SIG-M5 treated with dmso at 0.1 percent for 504 hours (cell line): Measurements from ENCODE around the gene ATPAF2.
A peak's percentile ranks its signal among the peaks of the same experiment; 100 is the strongest.

Experiments used
- DNase-seq: peaks from one replicate; lab custom pipeline; 2025; ENCODE audit not compliant: unreplicated experiment; lab: John Stamatoyannopoulos, UW

Gene ATPAF2

DNA sequence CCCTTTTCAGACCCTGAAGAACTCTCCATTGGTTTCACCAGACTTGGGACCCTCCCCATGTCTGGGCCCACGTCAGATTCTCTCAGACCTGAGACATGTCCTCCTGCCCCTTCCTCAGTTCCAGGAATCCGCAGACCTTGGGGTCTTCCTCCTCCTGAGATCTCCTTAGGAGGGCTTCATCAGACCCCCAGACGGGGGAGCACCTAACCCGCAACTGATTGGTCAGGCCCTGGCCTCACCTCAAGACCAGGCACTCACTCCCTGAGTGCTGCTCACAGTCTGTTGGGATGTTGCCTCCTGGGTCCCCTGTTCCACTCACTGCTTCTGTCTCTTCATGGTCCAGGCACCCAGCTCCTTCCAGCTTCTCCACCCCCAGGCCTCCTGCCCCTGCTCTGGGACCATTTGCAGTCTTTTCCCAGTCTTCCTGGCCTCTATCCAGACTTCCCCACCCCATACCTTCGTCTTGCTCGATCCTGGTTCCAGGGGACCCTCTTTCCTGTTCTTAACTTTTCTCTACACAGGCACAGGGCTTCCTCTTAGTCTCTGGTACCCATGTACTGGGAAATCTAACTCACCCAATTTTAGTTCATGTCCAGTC lies 1.4 kb upstream of the ATPAF2 start:
- no peak for DNase-seq

DNA sequence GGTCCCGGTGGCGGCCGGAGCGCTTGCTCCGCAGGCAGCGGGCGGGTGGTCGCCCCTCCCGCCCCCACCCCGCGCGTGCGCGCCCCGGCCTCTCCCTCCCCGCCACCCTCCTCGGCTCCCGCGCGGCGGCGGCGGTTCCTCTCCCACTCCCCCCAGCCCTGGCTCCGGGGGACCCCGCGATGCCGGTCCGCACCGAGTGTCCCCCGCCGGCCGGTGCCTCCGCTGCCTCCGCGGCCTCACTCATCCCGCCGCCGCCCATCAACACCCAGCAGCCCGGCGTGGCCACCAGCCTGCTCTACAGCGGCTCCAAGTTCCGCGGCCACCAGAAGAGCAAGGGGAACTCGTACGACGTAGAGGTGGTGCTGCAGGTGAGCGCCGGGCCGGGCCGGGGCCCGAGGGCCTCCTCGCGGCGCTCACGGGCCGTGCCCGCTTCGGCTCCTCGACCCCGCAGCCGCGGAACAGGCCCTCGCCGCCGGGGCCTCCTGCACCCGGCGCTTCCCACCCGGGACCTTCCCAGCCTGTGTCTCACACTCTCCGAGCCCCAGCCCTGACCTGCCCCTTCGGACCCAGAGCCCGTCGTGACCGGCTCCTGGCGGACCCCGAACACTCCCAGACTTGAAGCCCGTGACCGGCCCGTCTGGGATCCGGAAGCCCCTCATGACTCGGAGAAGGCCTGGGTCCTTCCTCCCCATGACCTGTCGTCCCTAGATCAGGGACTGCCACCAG lies 730 bp upstream of the ATPAF2 start:
- DNase-seq: no peak

DNA sequence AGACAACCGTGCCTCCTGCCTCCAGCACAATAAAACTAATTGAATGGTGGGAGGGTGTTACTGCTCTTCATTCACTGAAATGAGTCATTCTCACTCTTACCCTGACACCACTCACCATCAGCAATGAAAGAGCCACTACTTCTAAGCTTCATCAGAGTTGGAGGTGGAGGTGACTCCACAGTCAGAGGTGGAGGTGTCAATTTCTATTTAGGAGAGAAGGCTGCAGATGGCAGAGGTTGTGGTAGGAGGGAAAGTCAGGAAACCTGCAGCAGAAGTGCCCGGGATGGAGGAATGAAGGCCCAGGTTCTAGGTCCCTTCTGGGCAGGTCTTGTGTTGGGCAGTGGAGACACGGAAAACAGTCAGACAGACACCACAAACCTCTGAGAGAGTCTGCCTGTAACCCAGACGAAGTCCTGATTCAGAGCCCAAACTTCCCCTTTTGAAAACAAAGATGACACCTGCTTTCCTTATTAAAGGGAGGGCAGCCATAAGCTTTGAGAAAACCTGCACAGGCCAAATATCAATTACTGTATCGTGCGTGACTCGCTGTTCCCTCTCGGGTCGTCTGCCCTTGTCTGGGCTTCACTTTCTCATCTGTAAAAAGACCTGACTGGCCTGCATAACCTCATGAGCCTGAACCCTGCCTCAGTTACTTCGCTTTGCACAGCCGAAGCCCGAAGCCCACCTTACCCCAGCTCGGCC lies 668 bp downstream of the ATPAF2 start:
- peak; percentile 80 for DNase-seq

DNA sequence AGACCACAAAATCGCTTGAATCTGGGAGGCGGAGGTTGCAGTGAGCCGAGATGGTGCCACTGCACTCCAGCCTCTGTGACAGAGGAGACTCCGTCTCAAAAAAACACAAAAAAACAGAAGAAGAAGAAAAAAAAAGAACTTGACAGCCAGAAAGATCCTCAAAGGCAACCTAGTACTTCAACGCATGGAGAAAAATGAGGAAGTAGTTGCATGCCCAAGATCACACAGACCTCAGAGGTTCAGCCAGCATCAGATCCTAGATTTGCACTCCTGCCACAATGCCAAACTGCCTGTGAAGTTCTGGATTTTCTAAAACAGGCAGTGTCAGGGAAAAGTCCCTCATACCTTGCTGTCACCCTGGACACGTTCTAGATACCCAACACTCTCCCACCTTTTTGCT lies 1.5 kb downstream of the ATPAF2 start:
- DNase-seq: peak; percentile 90

DNA sequence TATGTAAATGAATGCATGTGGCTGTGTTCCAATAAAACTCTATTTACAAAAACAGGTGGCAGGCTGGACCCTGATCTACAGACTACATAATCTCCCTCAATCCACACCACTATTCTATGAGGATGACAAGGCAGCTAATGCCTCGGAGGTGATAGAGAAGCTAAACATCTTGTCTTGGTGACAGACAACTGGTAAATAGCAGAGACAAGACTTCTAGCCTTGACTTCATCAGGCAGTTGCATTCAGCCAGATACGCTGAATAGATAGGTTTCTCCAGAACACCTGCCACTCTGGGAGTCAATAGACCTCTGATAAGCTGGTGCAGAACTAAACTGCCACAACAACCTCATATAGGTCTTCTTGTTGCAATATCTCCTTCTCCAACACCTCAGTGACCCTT lies 3.3 kb downstream of the ATPAF2 start:
- no peak for DNase-seq

DNA sequence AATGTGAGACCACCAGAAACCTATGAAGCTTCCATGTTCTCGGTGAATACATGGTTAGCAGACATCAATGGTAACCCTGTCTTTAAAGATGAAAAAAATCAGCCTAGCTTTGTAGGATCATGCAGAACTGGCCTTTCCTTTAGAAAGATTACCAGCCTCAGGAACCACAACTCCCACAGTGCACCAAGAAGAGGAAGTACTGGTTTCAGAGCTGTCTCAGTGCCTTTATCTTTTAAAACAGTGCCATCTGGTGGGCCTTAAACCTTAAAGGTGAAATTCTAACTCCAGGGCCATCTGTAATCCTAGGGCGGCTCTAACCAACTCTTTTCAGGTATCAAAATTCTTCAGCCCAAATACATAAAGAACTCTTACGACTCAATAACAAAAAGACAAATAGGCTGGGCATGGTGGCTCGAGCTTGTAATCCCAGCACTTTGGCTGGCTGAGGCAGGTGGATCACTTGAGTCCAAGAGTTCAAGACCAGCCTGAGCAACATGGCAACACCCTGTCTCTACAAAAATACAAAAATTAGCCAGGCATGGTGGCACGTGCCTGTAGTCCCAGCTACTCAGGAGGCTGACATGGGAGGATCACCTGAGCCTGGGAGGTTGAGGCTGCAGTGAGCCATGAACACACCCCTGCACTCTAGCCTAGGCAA lies 5.4 kb downstream of the ATPAF2 start:
- peak; percentile 94 for DNase-seq

DNA sequence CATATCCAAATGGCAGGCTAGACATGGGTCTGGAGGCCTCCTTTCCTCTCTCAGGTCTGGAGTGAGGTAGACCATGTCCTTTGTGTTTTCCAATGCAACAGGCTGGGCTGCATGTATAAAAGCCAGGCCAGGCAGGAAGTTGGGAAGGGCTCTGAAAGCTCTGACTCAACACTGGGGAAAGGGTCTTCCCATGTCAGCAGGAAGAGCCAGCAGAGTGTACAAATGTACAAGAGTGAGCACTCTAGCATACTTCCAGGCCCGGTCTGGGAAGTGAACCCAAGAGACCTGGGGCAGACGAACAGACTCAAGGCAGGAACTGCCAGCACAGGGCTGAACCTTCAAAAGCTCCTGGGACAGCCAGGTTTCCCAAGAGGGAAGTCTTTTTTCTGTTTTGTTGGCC lies 7.0 kb downstream of the ATPAF2 start:
- no peak for DNase-seq

DNA sequence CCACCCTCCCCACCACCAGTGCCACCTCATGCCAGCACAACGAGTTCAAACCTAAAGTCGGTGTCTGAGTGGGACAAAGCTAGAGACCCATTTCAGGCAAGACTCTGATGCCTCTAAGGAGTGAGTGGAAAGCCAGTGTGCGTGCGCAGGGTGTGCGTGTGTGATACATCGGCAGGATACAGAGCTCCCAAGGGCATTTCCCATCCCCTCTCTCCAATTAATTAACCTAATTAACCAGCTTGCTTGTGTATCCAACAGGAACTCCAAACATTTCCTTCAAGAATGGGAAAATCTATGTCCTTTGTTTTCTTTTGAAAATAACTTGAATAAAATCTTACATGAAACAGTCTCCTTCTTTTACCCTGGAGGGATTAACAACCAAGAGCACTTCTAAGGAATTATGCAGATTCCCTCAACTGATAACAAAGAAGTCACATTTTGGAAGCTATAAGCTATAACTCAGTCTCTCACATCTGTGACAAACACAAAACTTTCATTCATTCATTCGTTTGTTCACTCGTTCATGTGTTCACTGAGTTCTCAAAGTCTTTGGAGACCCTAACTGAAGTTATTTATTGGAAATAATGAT lies 9.9 kb downstream of the ATPAF2 start:
- no peak for DNase-seq

DNA sequence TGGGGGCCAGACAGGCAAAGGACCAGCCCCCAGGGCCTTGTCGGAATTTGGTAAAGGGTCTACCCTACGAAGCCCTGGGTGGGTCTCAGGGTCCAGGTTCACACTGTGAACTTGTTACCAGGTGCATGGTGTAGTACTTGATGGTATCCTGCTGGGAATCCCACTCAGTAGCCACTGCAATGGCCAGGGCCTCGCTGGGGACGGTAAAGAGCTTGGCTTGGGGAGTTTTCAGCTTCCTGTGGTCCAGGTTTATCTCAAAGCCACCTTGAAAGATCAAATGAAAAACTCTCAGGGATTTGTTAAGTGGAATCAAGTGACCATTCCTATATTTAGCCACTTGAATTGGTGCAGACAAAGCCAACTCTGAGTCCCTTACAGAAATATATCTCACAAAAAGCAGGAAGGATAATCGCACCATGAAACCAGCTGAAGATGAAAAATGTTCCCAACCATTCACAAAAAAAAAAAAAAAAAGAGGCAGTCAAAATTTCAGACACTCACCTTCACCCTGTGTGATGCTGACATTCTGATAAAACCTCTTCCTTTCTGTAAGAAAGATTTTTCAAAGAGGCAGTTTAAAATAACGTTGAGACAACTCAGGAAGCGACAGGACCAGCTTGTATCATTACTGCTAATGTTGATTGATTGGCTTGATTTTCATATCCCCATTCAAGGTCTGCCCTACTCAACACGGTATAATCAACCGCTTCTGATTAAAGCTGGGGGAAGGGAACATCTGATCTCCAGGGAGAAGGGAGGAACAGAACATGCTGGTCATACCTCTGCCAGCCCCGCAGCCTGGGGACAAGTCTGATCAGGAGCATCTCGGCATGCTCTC lies 10.6 kb downstream of the ATPAF2 start:
- no peak for DNase-seq

DNA sequence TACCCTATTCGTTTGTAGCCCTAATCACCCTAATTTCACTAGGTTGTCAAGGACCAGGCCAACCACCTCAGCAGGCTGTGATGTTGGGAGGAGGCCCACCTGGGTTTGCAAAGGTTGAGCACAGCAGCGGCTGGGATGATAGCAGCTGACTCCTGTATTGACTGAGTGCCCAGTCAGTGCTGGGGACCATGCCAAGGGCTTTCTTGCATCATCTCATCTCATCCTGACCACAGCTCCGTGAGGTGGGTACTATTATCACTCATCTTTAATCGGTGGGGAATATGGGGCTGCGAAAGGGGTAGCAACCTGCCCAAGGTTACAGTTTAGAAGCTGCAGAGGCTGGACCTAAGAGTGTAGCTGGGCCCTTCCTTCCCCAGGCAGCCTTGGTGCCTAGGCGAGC lies 11.7 kb downstream of the ATPAF2 start:
- DNase-seq: no peak

DNA sequence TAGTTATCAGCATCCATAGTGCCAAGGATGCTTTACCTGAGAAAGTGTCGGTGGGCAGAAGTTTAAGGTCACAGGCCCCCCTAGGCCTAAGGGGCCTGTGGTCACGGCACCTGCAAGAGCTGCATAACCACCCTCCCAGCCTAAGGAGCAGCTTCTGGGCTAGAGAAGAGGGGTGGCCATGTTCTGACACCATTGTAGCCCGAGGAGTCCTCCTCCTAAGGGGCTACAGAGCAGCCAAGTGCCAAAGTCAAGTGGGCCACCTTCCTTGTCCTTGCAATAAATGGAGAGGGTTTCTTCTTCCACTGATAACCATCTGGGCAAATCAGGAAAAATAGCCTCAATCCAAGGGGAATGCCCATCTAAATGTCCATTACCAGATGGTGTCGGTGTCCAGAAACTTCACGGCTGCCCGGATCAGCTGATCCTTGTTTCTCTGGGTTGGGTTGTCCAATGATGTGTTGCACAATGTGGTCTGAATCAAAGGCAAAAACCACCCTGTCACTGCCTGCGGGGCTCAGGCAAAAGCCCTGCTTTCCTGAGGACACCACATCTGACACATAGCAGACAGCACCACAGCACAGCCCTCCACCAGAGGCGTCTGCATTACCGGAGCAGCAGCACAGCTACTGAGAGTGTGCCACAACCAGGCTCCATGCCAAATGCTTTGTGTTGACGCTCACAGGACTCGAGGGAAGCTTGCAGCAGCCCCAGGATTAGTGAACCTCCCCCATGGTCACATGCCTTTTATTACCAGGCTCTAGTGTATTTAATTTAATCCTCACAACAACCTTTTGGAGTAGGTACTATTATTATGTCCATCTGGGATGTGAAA lies 12.8 kb downstream of the ATPAF2 start:
- no peak for DNase-seq

DNA sequence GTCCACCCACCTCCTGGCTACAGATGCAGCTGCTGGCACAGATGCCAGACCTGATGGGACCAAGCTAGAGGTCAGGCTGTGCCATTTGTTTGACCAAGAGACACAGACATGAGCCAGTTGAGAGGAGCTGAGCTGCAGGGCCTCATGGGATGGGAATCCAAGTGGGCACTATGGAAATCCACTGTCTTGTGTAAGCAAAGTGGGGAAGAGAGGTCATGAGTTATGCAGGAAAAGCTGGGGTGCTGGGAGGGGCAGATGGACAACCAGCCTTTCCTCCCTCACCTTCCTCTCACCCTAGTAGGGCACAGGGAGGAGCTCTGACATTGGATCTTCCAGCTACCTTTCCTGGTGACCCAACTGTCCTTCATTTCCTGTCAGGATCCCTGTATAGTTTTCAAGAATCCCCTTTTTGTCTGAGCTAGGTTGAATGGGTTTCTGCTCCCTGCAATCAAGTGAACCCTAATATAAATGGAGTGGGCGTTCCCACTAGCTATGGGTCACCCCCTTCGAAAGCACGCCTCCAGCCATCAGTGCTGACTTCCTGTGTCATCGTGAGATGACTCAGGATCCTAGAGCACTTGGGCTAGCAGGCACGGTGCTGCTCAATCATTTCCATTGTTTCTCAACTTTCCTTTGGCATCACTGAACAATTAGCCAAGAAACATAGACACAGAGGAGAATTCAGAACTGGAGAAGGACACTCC lies 13.6 kb downstream of the ATPAF2 start:
- no peak for DNase-seq

DNA sequence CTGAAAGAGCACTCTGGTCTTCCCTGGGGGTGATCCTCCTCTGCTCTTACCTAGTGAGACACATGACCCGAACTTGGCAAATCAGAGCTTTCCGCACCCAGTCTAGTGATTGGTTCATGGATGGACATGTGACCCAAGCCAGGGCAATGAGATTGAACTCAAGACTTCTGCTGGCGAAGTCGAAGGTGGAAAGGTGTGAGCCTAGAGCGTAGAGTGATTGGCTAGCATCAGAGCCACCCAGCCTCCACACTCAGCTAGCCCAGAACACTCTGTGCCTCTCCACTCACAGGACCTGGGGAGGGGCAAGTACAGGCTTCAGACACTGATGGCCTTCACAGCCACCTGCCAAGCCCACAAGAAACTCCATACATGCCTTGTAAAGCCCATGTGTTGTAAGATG lies 17.6 kb downstream of the ATPAF2 start:
- no peak for DNase-seq

DNA sequence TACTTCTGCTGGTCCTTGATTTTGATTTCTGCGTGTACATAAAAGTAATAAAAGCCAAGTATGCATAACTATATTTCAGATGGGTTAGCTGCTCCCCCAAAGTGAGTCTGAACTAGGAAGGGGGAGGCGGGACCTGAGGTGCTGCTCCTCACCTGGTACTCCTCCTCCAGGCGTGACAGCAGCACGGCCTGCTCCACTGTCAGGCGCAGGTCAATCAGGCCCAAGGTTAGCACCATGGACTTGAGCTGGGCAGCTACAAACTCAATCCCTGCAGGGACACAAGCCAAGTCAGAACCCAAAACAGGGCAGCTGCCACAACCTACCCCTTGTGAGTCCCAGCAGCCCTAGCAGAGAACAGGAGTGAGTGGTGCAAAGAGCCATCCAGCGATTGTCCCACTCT lies 18.0 kb downstream of the ATPAF2 start:
- DNase-seq: no peak

DNA sequence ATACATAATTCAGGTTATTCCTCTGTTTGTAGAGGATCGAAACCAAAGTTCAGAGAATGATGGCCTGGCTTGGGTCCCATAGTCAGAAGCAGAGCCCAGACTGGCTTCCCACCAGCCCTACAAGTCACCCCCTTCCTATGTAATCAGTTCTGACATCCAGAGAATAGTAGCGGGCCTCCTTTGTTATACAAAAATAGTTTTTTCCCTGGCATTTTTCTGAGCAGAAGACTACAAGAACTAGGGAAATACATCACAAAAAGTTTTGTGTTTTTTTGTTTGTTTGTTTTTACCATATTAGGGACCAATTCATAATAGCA lies 19.2 kb downstream of the ATPAF2 start:
- DNase-seq: no peak

DNA sequence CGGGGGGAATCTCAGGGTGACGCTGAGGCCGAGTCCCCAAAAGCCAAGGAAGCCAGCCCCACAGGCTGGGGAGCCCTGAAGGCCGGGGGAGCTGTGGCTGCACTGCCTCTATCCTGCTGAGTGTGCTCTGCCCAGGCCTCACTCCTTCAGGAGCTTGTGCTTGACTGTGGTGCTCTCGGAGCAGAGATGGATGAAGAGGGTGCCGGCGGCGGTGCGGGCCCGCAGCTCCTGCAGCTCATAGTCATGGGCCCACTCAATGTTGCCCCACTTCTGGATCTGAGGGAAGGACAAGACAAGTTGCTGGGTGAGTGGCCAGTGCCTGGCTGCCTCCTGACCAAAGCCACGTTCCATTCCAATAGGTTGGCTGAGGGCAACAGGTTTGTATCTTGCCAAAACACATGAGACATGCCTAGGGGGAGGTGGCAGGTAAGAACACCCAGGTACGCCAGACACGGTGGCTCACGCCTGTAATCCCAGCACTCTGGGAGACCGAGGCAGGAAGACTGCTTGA lies 20.5 kb downstream of the ATPAF2 start:
- DNase-seq: no peak

DNA sequence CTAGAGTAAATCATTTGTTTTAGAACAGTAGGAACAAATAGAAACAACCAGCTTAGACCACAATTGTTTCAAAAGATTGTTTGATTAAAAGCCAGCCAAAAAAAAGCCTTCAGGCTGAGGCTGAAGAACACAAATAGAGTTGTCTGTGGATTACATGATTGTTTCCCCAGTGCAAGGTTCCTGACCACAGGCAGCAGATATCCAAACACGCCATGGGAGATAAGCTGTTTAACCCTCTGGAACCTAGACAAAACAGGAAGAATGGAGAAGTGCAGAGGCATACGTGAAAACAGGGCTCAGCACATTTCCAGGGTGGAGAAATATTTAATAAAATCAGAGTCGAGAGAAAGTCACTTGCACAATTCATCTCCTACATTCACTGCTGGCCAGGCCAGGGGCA lies 21.0 kb downstream of the ATPAF2 start:
- DNase-seq: no peak

DNA sequence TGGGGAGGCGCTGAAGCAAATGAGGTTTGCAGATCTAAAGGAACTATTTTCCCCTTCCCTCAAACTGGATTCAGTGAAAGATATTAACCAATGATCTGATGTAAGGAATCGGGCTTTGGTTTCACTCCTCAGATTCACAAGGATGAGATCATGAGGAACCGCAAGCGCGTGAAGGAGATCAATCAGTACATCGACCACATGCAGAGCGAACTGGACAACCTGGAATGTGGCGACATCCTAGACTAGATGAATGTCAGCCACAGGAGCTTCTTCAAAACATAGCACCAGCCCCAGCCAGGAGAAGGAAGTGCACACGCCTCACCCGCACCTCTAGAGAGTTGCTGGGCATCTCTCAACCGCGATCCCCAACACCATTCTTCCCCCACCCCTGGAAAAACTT lies 22.5 kb downstream of the ATPAF2 start:
- DNase-seq: no peak

DNA sequence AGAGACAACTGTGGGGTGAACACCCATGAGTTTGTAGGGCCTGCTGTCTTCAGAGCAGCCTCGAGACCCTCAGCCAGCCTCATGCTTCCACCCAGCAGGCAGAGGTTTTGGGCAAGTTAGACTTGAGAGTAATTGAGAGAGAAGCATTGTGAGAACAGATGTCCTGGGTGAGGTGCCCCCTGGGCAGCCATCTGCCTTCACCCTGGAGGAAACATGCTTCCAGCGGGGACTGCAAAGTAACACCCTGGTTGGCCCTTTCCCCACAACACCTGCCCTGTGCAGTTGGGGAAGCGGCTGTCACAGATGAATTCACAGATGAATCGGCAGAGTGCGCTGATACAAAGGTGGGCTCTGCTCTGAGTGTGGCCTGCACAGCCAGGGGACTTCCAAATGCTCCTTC lies 23.4 kb downstream of the ATPAF2 start:
- no peak for DNase-seq
